GM18858 (cell line): ENCODE results near the gene DCP2.

Source experiments
- ATAC-seq: cut with Tn5 transposase; IDR thresholded peaks from one replicate; pipeline ENCODE4 v1.9.1; 2021; ENCODE audit not compliant: unreplicated experiment

The DCP2 gene

GRCh38 chr5:113062869-113063508 is 86.4 kb downstream of the DCP2 start:
- no peak for ATAC-seq

- ATAC-seq = no peak
Measured at GRCh38 chr5:113063927-113064326, 87.3 kb downstream of the DCP2 start.

- no peak for ATAC-seq
Measured at GRCh38 chr5:113064806-113065205, 88.2 kb downstream of the DCP2 start.

GRCh38 chr5:113065626-113066025 is 89.0 kb downstream of the DCP2 start:
- ATAC-seq = no peak

- no peak for ATAC-seq
Measured at GRCh38 chr5:113067635-113068344, 91.2 kb downstream of the DCP2 start.

GRCh38 chr5:113068559-113068958 is 92.0 kb downstream of the DCP2 start:
- ATAC-seq = no peak
